Stimulated activated naive CD4-positive, alpha-beta T cell treated with Interleukin-2 at 50 U/mL for 16 hours (primary cell): ENCODE data around the gene DPM1.

Experiments used
- DNase-seq: peaks from one replicate; lab custom pipeline; 2025; lab: John Stamatoyannopoulos, UW

The DPM1 gene

GRCh38 chr20:50957798-50958614, at the start of gene DPM1:
TSS of gene DPM1 (minus strand) at chr20:50958532. CDS start at chr20:50958523, 9 bp downstream.
- DNase-seq = peak; percentile 84

GRCh38 chr20:51005214-51005613, 46.9 kb upstream of the DPM1 start:
- DNase-seq = no peak

GRCh38 chr20:51004781-51005180, 46.4 kb upstream of the DPM1 start:
- no peak for DNase-seq

- no peak for DNase-seq
These were observed 46.0 kb upstream of the DPM1 start for GRCh38 chr20:51004305-51004727.

GRCh38 chr20:51003753-51004152, 45.4 kb upstream of the DPM1 start:
- DNase-seq = no peak

- DNase-seq = no peak
These were observed 44.3 kb upstream of the DPM1 start for GRCh38 chr20:51002633-51003032.

GRCh38 chr20:51001430-51002265, 43.3 kb upstream of the DPM1 start:
- no peak for DNase-seq

- no peak for DNase-seq
These were observed 41.0 kb upstream of the DPM1 start for GRCh38 chr20:50999355-50999754.

GRCh38 chr20:50996901-50997865, 38.9 kb upstream of the DPM1 start:
- DNase-seq = no peak

- no peak for DNase-seq
These were observed 37.2 kb upstream of the DPM1 start for GRCh38 chr20:50995506-50995905.

- no peak for DNase-seq
These were observed 35.5 kb upstream of the DPM1 start for GRCh38 chr20:50993876-50994275.

GRCh38 chr20:50992733-50993457, 34.6 kb upstream of the DPM1 start:
- no peak for DNase-seq

- no peak for DNase-seq
These were observed 34.0 kb upstream of the DPM1 start for GRCh38 chr20:50992336-50992732.

- no peak for DNase-seq
These were observed 32.7 kb upstream of the DPM1 start for GRCh38 chr20:50991076-50991475.

- peak; percentile 26 for DNase-seq
These were observed 29.3 kb upstream of the DPM1 start for GRCh38 chr20:50987493-50988210.

GRCh38 chr20:50983321-50983720, 25.0 kb upstream of the DPM1 start:
- no peak for DNase-seq

- DNase-seq = no peak
These were observed 24.0 kb upstream of the DPM1 start for GRCh38 chr20:50982363-50982762.

- no peak for DNase-seq
These were observed 23.3 kb upstream of the DPM1 start for GRCh38 chr20:50981714-50982048.

GRCh38 chr20:50980851-50981713, 22.8 kb upstream of the DPM1 start:
- peak; percentile 56 for DNase-seq
